Measurements from ENCODE around the gene VAV2.

VAV2 gene

GRCh38 chr9:133968966-133969617 lies 23.0 kb downstream of the VAV2 start:
- in situ Hi-C loops (cut with MboI; ENCODE audit: low pct_unique_long_range_greater_than_20kb, low sequenced_read_pairs, unreplicated experiment) = no loop called here
- TF ChIP-seq, protein P1, sequence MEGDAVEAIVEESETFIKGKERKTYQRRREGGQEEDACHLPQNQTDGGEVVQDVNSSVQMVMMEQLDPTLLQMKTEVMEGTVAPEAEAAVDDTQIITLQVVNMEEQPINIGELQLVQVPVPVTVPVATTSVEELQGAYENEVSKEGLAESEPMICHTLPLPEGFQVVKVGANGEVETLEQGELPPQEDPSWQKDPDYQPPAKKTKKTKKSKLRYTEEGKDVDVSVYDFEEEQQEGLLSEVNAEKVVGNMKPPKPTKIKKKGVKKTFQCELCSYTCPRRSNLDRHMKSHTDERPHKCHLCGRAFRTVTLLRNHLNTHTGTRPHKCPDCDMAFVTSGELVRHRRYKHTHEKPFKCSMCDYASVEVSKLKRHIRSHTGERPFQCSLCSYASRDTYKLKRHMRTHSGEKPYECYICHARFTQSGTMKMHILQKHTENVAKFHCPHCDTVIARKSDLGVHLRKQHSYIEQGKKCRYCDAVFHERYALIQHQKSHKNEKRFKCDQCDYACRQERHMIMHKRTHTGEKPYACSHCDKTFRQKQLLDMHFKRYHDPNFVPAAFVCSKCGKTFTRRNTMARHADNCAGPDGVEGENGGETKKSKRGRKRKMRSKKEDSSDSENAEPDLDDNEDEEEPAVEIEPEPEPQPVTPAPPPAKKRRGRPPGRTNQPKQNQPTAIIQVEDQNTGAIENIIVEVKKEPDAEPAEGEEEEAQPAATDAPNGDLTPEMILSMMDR (IDR thresholded peaks at IDR 0.05; ENCODE audit: extremely low read depth, insufficient read depth, missing control alignments) = no peak
- DNase-seq (ENCODE audit: low spot score) = no peak

DNA sequence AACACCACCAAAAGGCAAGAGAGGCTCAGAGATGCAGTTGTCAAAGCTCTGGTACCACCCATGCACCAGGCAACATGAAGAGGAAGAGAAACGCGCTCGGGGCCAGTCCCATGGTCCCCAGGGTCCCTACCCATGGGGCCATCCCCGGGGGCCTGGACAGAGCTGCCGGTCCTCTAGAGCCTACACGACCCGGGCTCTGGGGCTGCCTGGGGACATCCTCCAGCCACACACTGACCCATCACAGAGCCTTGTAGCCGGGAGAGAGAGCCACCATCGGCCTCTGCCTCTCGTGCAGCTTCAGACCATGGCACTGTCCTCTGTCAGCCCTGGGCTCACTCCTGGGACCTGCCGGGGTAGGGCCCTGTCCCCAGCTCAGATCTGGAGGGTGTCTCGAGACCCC lies 23.7 kb downstream of the VAV2 start:
- in situ Hi-C loops (cut with MboI; ENCODE audit: low pct_unique_long_range_greater_than_20kb, low sequenced_read_pairs, unreplicated experiment) = no loop called here
- DNase-seq (ENCODE audit: low spot score) = no peak
- TF ChIP-seq, protein P1 (IDR thresholded peaks at IDR 0.05; ENCODE audit: extremely low read depth, insufficient read depth, missing control alignments) = no peak

DNA sequence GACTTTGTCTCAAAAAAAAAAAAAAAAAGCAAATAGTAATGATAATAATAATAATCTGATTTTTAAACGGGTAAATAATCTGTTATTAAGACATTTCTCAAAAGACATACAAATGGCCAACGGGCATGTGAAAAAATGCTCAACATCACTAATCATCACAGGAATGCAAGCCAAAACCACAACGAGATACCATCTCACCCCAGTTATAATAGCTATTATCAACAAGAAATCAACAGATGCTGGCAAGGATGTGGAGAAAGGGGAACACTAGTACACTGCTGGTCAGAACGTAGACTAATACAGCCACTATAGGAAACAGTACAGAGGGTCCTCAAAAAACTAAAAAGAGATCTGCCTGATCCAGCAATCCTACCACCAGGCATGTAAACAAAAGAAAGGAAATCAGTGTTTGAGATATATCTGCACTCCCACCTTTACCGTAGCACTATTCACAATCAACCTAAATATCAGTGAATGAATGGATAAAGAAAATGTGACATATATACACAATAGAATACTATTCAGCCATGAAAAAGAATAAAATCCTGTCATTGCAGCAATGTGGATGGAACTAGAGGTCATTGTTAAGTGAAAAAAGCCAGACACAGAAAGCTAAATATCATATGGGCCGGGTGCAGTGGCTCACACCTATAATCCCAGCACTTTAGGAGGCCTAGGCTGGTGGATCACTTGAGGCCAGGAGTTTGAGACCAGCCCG lies 24.9 kb downstream of the VAV2 start:
- TF ChIP-seq, protein P1 (IDR thresholded peaks at IDR 0.05; ENCODE audit: extremely low read depth, insufficient read depth, missing control alignments) = no peak
- in situ Hi-C loops (cut with MboI; ENCODE audit: low pct_unique_long_range_greater_than_20kb, low sequenced_read_pairs, unreplicated experiment) = no loop called here
- DNase-seq (ENCODE audit: low spot score) = no peak

GRCh38 chr9:133964463-133964862 lies 27.7 kb downstream of the VAV2 start:
- in situ Hi-C loops (cut with MboI; ENCODE audit: low pct_unique_long_range_greater_than_20kb, low sequenced_read_pairs, unreplicated experiment) = no loop called here
- no peak for DNase-seq (ENCODE audit: low spot score)
- TF ChIP-seq, protein P1 (IDR thresholded peaks at IDR 0.05; ENCODE audit: extremely low read depth, insufficient read depth, missing control alignments) = no peak

GRCh38 chr9:133963166-133963565 lies 29.0 kb downstream of the VAV2 start:
- in situ Hi-C loops (cut with MboI; ENCODE audit: low pct_unique_long_range_greater_than_20kb, low sequenced_read_pairs, unreplicated experiment) = no loop called here
- TF ChIP-seq, protein P1 (IDR thresholded peaks at IDR 0.05; ENCODE audit: extremely low read depth, insufficient read depth, missing control alignments) = no peak
- DNase-seq (ENCODE audit: low spot score) = no peak

DNA sequence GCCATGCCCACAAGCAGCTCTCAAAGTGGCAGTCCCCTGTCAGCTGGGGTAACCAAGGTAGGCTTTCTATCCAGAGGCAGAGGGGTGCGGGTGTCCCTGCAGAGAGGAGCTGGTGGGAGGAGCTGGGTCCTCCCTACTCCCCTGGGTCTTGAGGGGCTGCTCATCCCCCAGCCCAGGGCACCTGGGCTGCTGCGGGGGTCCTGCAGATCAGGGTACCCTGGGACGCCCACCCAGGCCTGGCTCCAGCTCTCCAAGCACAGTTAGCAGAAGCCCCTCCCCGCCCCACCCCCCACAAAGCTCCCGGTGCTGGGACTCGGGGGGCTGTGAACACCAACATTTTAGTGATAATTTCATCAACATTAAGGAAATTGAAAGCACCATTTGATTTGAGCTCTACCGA lies 29.8 kb downstream of the VAV2 start:
- TF ChIP-seq, protein P1 (IDR thresholded peaks at IDR 0.05; ENCODE audit: extremely low read depth, insufficient read depth, missing control alignments) = no peak
- in situ Hi-C loops (cut with MboI; ENCODE audit: low pct_unique_long_range_greater_than_20kb, low sequenced_read_pairs, unreplicated experiment) = no loop called here
- DNase-seq (ENCODE audit: low spot score) = no peak

Measured in GM13977 (cell line).